ENCODE data around the gene CTSE.

DNA sequence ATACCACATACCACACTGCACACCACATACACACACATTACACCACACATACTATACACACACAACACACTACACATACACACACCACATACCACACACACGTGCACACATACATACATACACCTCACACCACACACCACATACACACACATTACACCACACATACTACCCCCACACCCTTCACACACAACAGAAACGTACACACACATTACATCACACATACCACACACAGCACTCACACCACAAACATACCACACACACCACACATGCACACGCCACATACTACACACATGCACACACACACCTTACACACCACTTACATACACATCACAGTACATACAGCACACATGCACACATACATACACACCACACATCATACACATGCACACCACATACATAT is 49.0 kb downstream of the CTSE start:
- TF ChIP-seq, protein P1, sequence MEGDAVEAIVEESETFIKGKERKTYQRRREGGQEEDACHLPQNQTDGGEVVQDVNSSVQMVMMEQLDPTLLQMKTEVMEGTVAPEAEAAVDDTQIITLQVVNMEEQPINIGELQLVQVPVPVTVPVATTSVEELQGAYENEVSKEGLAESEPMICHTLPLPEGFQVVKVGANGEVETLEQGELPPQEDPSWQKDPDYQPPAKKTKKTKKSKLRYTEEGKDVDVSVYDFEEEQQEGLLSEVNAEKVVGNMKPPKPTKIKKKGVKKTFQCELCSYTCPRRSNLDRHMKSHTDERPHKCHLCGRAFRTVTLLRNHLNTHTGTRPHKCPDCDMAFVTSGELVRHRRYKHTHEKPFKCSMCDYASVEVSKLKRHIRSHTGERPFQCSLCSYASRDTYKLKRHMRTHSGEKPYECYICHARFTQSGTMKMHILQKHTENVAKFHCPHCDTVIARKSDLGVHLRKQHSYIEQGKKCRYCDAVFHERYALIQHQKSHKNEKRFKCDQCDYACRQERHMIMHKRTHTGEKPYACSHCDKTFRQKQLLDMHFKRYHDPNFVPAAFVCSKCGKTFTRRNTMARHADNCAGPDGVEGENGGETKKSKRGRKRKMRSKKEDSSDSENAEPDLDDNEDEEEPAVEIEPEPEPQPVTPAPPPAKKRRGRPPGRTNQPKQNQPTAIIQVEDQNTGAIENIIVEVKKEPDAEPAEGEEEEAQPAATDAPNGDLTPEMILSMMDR (IDR thresholded peaks at IDR 0.05) = no peak
- TF ChIP-seq EP300 (IDR thresholded peaks at IDR 0.05) (no peak), POLR2A (IDR thresholded peaks at IDR 0.05) (no peak)

Data from tibial nerve (tissue), 4 donors.